Central memory CD8-positive, alpha-beta T cell (primary cell): ENCODE measurements around the gene SAP30L.

Experiments used
- ATAC-seq: fragments of 150-1000 bp; cut with Tn5 transposase; replicated peaks from 2 replicates; pipeline ENCODE4 v1.10.0; 2022; ENCODE audit warnings: mild to moderate bottlenecking, moderate FRiP score, moderate number of reproducible peaks; ENCODE audit not compliant: poor library complexity, severe bottlenecking; ENCODE audit errors: extremely low read depth
- DNase-seq, 2 donors: peaks; one replicate each; pipeline ENCODE4 v3.0.0; 2021; ENCODE audit warnings: low spot score in 2 of 2
- H3K27ac Mint-ChIP-seq: one replicate; pipeline ENCODE4 v1.8.0; 2022; ENCODE audit warnings: low read depth, mild to moderate bottlenecking, moderate library complexity, mixed read lengths
- H3K27me3 Mint-ChIP-seq: one replicate; pipeline ENCODE4 v1.8.0; 2022; ENCODE audit warnings: mixed read lengths
- H3K36me3 Mint-ChIP-seq: one replicate; pipeline ENCODE4 v1.8.0; 2022; ENCODE audit warnings: mild to moderate bottlenecking, moderate library complexity, mixed read lengths; ENCODE audit not compliant: insufficient read depth
- H3K4me1 Mint-ChIP-seq: one replicate; pipeline ENCODE4 v1.8.0; 2022; ENCODE audit warnings: mixed read lengths
- H3K4me3 Mint-ChIP-seq: one replicate; pipeline ENCODE4 v1.8.0; 2022; ENCODE audit warnings: mild to moderate bottlenecking, moderate library complexity, mixed read lengths
- H3K9me3 Mint-ChIP-seq: one replicate; pipeline ENCODE4 v1.8.0; 2022; ENCODE audit warnings: mixed read lengths

Gene SAP30L

GRCh38 chr5:154451957-154452356 lies 6.2 kb downstream of the SAP30L start:
- no peak for ATAC-seq
- Mint-ChIP-seq H3K36me3 (peaks cover 42% of the 10 kb centered on the region), H3K9me3 (no peaks in the 10 kb centered on the region), H3K27ac (no peak overlapping the region), H3K27me3 (no peaks in the 10 kb centered on the region), H3K4me3 (no peak overlapping the region), H3K4me1 (peaks cover 34% of the 10 kb centered on the region)
- DNase-seq, result no peak

GRCh38 chr5:154455585-154455984 lies 9.8 kb downstream of the SAP30L start:
- no peak overlapping the region for H3K4me3 Mint-ChIP-seq
- DNase-seq, result no peak
- no peak overlapping the region for H3K27ac Mint-ChIP-seq
- peaks cover 48% of the 10 kb centered on the region for H3K36me3 Mint-ChIP-seq
- no peak for ATAC-seq
- H3K9me3 Mint-ChIP-seq, result no peaks in the 10 kb centered on the region
- H3K27me3 Mint-ChIP-seq, result no peaks in the 10 kb centered on the region
- peaks cover 3% of the 10 kb centered on the region for H3K4me1 Mint-ChIP-seq

- H3K4me3 Mint-ChIP-seq, result no peak overlapping the region
- no peak for ATAC-seq
- no peaks in the 10 kb centered on the region for H3K27me3 Mint-ChIP-seq
- H3K4me1 Mint-ChIP-seq, result no peaks in the 10 kb centered on the region
- H3K36me3 Mint-ChIP-seq, result peaks cover 45% of the 10 kb centered on the region
- no peak for DNase-seq
- no peak overlapping the region for H3K27ac Mint-ChIP-seq
- H3K9me3 Mint-ChIP-seq, result no peaks in the 10 kb centered on the region
Observed at GRCh38 chr5:154456540-154456939, 10.7 kb downstream of the SAP30L start.

GRCh38 chr5:154459015-154459414 lies 13.2 kb downstream of the SAP30L start:
- no peak for ATAC-seq

GRCh38 chr5:154460172-154460571 lies 14.4 kb downstream of the SAP30L start:
- H3K4me3 Mint-ChIP-seq, result no peak overlapping the region
- no peaks in the 10 kb centered on the region for H3K9me3 Mint-ChIP-seq
- H3K4me1 Mint-ChIP-seq, result no peaks in the 10 kb centered on the region
- DNase-seq, result no peak
- ATAC-seq, result no peak
- peaks cover 24% of the 10 kb centered on the region for H3K36me3 Mint-ChIP-seq
- no peak overlapping the region for H3K27ac Mint-ChIP-seq
- no peaks in the 10 kb centered on the region for H3K27me3 Mint-ChIP-seq

More at GRCh38 chr5:154459015-154459414, 13.2 kb downstream of the SAP30L start:
- Mint-ChIP-seq H3K36me3 (peaks cover 35% of the 10 kb centered on the region), H3K27me3 (no peaks in the 10 kb centered on the region), H3K4me3 (no peak overlapping the region), H3K27ac (no peak overlapping the region), H3K9me3 (no peaks in the 10 kb centered on the region), H3K4me1 (no peaks in the 10 kb centered on the region)
- DNase-seq, result no peak

- Mint-ChIP-seq H3K27ac (no peak overlapping the region), H3K4me1 (no peaks in the 10 kb centered on the region), H3K9me3 (no peaks in the 10 kb centered on the region), H3K36me3 (peaks cover 16% of the 10 kb centered on the region), H3K27me3 (no peaks in the 10 kb centered on the region), H3K4me3 (no peak overlapping the region)
- DNase-seq (no peak), ATAC-seq (no peak)
Observed at GRCh38 chr5:154461531-154461930, 15.7 kb downstream of the SAP30L start.

- Mint-ChIP-seq H3K4me3 (no peak overlapping the region), H3K4me1 (no peaks in the 10 kb centered on the region), H3K27ac (no peak overlapping the region), H3K9me3 (no peaks in the 10 kb centered on the region), H3K36me3 (peaks cover 2% of the 10 kb centered on the region), H3K27me3 (peaks cover 21% of the 10 kb centered on the region)
- DNase-seq (no peak), ATAC-seq (no peak)
Observed at GRCh38 chr5:154464438-154464837, 18.6 kb downstream of the SAP30L start.

GRCh38 chr5:154465169-154465568 lies 19.4 kb downstream of the SAP30L start:
- no peak for DNase-seq

GRCh38 chr5:154466147-154466546 lies 20.4 kb downstream of the SAP30L start:
- Mint-ChIP-seq H3K36me3 (peaks cover 2% of the 10 kb centered on the region), H3K4me1 (peaks cover 6% of the 10 kb centered on the region), H3K4me3 (no peak overlapping the region), H3K27ac (no peak overlapping the region), H3K27me3 (peaks cover 34% of the 10 kb centered on the region), H3K9me3 (no peaks in the 10 kb centered on the region)
- no peak for ATAC-seq
- no peak for DNase-seq

More at GRCh38 chr5:154465169-154465568, 19.4 kb downstream of the SAP30L start:
- no peak overlapping the region for H3K27ac Mint-ChIP-seq
- H3K9me3 Mint-ChIP-seq, result no peaks in the 10 kb centered on the region
- ATAC-seq, result no peak
- H3K27me3 Mint-ChIP-seq, result peaks cover 24% of the 10 kb centered on the region
- H3K4me1 Mint-ChIP-seq, result no peaks in the 10 kb centered on the region
- H3K4me3 Mint-ChIP-seq, result no peak overlapping the region
- peaks cover 2% of the 10 kb centered on the region for H3K36me3 Mint-ChIP-seq

- ATAC-seq (no peak), DNase-seq (no peak)
- Mint-ChIP-seq H3K9me3 (no peaks in the 10 kb centered on the region), H3K27ac (no peak overlapping the region), H3K27me3 (peaks cover 39% of the 10 kb centered on the region), H3K36me3 (peaks cover 2% of the 10 kb centered on the region), H3K4me1 (peaks cover 8% of the 10 kb centered on the region), H3K4me3 (no peak overlapping the region)
Observed at GRCh38 chr5:154466671-154467070, 20.9 kb downstream of the SAP30L start.

- peaks cover 8% of the 10 kb centered on the region for H3K4me1 Mint-ChIP-seq
- no peak overlapping the region for H3K27ac Mint-ChIP-seq
- peaks cover 50% of the 10 kb centered on the region for H3K27me3 Mint-ChIP-seq
- H3K36me3 Mint-ChIP-seq, result peaks cover 2% of the 10 kb centered on the region
- ATAC-seq (peak; percentile 88), DNase-seq (peak; percentile 49 to 61)
- no peak overlapping the region for H3K4me3 Mint-ChIP-seq
- no peaks in the 10 kb centered on the region for H3K9me3 Mint-ChIP-seq
Observed at GRCh38 chr5:154467655-154468354, 22.0 kb downstream of the SAP30L start.

GRCh38 chr5:154470137-154470536 lies 24.3 kb downstream of the SAP30L start:
- DNase-seq (no peak), ATAC-seq (no peak)
- Mint-ChIP-seq H3K36me3 (peaks cover 8% of the 10 kb centered on the region), H3K9me3 (no peaks in the 10 kb centered on the region), H3K27me3 (peaks cover 74% of the 10 kb centered on the region), H3K4me3 (no peak overlapping the region), H3K4me1 (peaks cover 30% of the 10 kb centered on the region), H3K27ac (no peak overlapping the region)

- Mint-ChIP-seq H3K4me1 (peaks cover 39% of the 10 kb centered on the region), H3K4me3 (no peak overlapping the region), H3K27me3 (peaks cover 84% of the 10 kb centered on the region), H3K9me3 (no peaks in the 10 kb centered on the region), H3K36me3 (peaks cover 10% of the 10 kb centered on the region), H3K27ac (no peak overlapping the region)
- DNase-seq, result no peak
- no peak for ATAC-seq
Observed at GRCh38 chr5:154470947-154471870, 25.4 kb downstream of the SAP30L start.
